H9 (cell line): ENCODE data around the gene HOMER3. TPM values are rescaled to one million over a fixed set of nuclear protein-coding genes. Genes with fewer than 3 reads are reported as not detected.

ENCODE experiments used
- DNase-seq: peaks from one replicate; pipeline ENCODE4 v3.0.0-alpha.2; 2017
- H2AFZ ChIP-seq: one replicate; pipeline ENCODE4 v1.6.1; 2013; ENCODE audit warnings: mild to moderate bottlenecking, low read length, control low read depth, moderate library complexity
- H2AK5ac ChIP-seq: 2 replicates; pipeline ENCODE4 v1.6.1; 2013; ENCODE audit warnings: low read length, control low read depth, mixed read lengths; ENCODE audit not compliant: insufficient read length
- H2BK120ac ChIP-seq: one replicate; pipeline ENCODE4 v1.6.1; 2013; ENCODE audit warnings: low read depth, mild to moderate bottlenecking, low read length, control low read depth, inconsistent platforms; ENCODE audit not compliant: poor library complexity, severe bottlenecking
- H2BK12ac ChIP-seq: 2 replicates; pipeline ENCODE4 v1.6.1; 2013; ENCODE audit warnings: low read length, control low read depth, mixed read lengths, low read depth; ENCODE audit not compliant: insufficient read length
- H2BK15ac ChIP-seq: 2 replicates; pipeline ENCODE4 v1.6.1; 2013; ENCODE audit warnings: low read depth, low read length, control low read depth
- H2BK20ac ChIP-seq: one replicate; pipeline ENCODE4 v1.6.1; 2013; ENCODE audit warnings: low read depth, mild to moderate bottlenecking, low read length, control low read depth, inconsistent platforms; ENCODE audit not compliant: poor library complexity, severe bottlenecking
- H2BK5ac ChIP-seq: 2 replicates; pipeline ENCODE4 v1.6.1; 2013; ENCODE audit warnings: low read length, control low read depth, mixed read lengths; ENCODE audit not compliant: insufficient read length
- H3K14ac ChIP-seq: 2 replicates; pipeline ENCODE4 v1.6.1; 2013; ENCODE audit warnings: low read length, control low read depth; ENCODE audit not compliant: insufficient read depth
- H3K18ac ChIP-seq: 2 replicates; pipeline ENCODE4 v1.6.1; 2013; ENCODE audit warnings: low read depth, mild to moderate bottlenecking, mixed read lengths, low read length, control low read depth; ENCODE audit not compliant: insufficient read length
- H3K23ac ChIP-seq: 2 replicates; pipeline ENCODE4 v1.6.1; 2013; ENCODE audit warnings: low read length, control low read depth, mixed read lengths, low read depth; ENCODE audit not compliant: insufficient read length
- H3K23me2 ChIP-seq: 2 replicates; pipeline ENCODE4 v1.6.1; 2013; ENCODE audit warnings: low read depth, mild to moderate bottlenecking, mixed read lengths, low read length, control low read depth; ENCODE audit not compliant: insufficient read length, poor library complexity, severe bottlenecking
- H3K27ac ChIP-seq: 2 replicates; pipeline ENCODE4 v1.5.1; 2013; ENCODE audit warnings: low read length, control low read depth, mixed read lengths, low read depth; ENCODE audit not compliant: insufficient read length
- H3K27me3 ChIP-seq: 2 replicates; pipeline ENCODE4 v1.6.1; 2013; ENCODE audit warnings: low read length, control low read depth, inconsistent platforms; ENCODE audit not compliant: insufficient read depth
- H3K4ac ChIP-seq: 2 replicates; pipeline ENCODE4 v1.6.1; 2013; ENCODE audit warnings: low read depth, mild to moderate bottlenecking, control low read depth, inconsistent platforms, low read length, moderate library complexity
- H3K4me1 ChIP-seq: 2 replicates; pipeline ENCODE4 v1.6.1; 2013; ENCODE audit warnings: low read length, control low read depth, inconsistent platforms; ENCODE audit not compliant: insufficient read depth
- H3K4me2 ChIP-seq: 2 replicates; pipeline ENCODE4 v1.6.1; 2013; ENCODE audit warnings: low read length, control low read depth, mixed read lengths; ENCODE audit not compliant: insufficient read length, insufficient read depth
- H3K56ac ChIP-seq: 2 replicates; pipeline ENCODE4 v1.6.1; 2013; ENCODE audit warnings: low read depth, mild to moderate bottlenecking, mixed read lengths, low read length, control low read depth; ENCODE audit not compliant: insufficient read length
- H3K79me1 ChIP-seq: 2 replicates; pipeline ENCODE4 v1.6.1; 2013; ENCODE audit warnings: low read depth, mild to moderate bottlenecking, moderate library complexity, low read length, control low read depth, inconsistent platforms; ENCODE audit not compliant: insufficient read depth, poor library complexity, severe bottlenecking
- H3K79me2 ChIP-seq: 2 replicates; pipeline ENCODE4 v1.6.1; 2013; ENCODE audit warnings: low read length, control low read depth, inconsistent platforms; ENCODE audit not compliant: insufficient read depth
- H3K9ac ChIP-seq: 2 replicates; pipeline ENCODE4 v1.6.1; 2013; ENCODE audit warnings: low read length, control low read depth, mixed read lengths; ENCODE audit not compliant: insufficient read length; ENCODE audit errors: extremely low read depth
- H3K9me3 ChIP-seq: one replicate; pipeline ENCODE4 v1.6.1; 2013; ENCODE audit warnings: low read depth, low read length, inconsistent platforms; ENCODE audit not compliant: control insufficient read depth
- H3T11ph ChIP-seq: one replicate; pipeline ENCODE4 v1.6.1; 2013; ENCODE audit warnings: mild to moderate bottlenecking, low read length, control low read depth, inconsistent platforms
- H4K20me1 ChIP-seq: one replicate; pipeline ENCODE4 v1.6.1; 2013; ENCODE audit not compliant: control insufficient read depth, insufficient read length, insufficient read depth
- H4K5ac ChIP-seq: 2 replicates; pipeline ENCODE4 v1.6.1; 2013; ENCODE audit warnings: low read depth, mild to moderate bottlenecking, mixed read lengths, low read length, control low read depth; ENCODE audit not compliant: insufficient read length
- H4K8ac ChIP-seq: replicated peaks from 2 replicates; pipeline ENCODE4 v1.6.1; 2013; ENCODE audit warnings: low read length, control low read depth, mixed read lengths, low read depth; ENCODE audit not compliant: insufficient read length
- H4K91ac ChIP-seq: 2 replicates; pipeline ENCODE4 v1.6.1; 2013; ENCODE audit warnings: low read depth, mild to moderate bottlenecking, moderate library complexity, mixed read lengths, low read length, control low read depth; ENCODE audit not compliant: insufficient read length
- H3K27ac Mint-ChIP-seq, 3 experiments: 2 replicates in 2 of 3; 3 replicates in 1 of 3; pipeline ENCODE4 v1.8.0; 2020 to 2021; ENCODE audit warnings: mixed read lengths in 3 of 3, mild to moderate bottlenecking in 1 of 3, moderate library complexity in 1 of 3
- H3K27me3 Mint-ChIP-seq: 2 replicates; pipeline ENCODE4 v1.8.0; 2021; ENCODE audit warnings: low read depth, mild to moderate bottlenecking, moderate library complexity, mixed read lengths
- H3K36me3 Mint-ChIP-seq, 3 experiments: 2 replicates in 2 of 3; 3 replicates in 1 of 3; pipeline ENCODE4 v1.8.0; 2020 to 2021; ENCODE audit warnings: low read depth in 3 of 3, mixed read lengths in 3 of 3; ENCODE audit not compliant: insufficient read depth in 1 of 3
- H3K4me1 Mint-ChIP-seq, 2 experiments: 2 replicates each; pipeline ENCODE4 v1.8.0; 2020; ENCODE audit warnings: mixed read lengths in 2 of 2
- H3K4me3 Mint-ChIP-seq, 2 experiments: 2 replicates in 1 of 2; 3 replicates in 1 of 2; pipeline ENCODE4 v1.8.0; 2020 to 2021; ENCODE audit warnings: mild to moderate bottlenecking in 2 of 2, mixed read lengths in 2 of 2, moderate library complexity in 1 of 2
- H3K9me3 Mint-ChIP-seq, 2 experiments: 2 replicates in 1 of 2; 3 replicates in 1 of 2; pipeline ENCODE4 v1.8.0; 2020; ENCODE audit warnings: mild to moderate bottlenecking in 2 of 2, mixed read lengths in 2 of 2, moderate library complexity in 1 of 2
- CTCF ChIP-seq: fragments of 200-600 bp; sonication (generic); conservative IDR thresholded peaks from 3 replicates; pipeline ENCODE4 v1.8.0; 2021; ENCODE audit warnings: antibody characterized with exemption, mild to moderate bottlenecking
- WGBS: extraction: QIAGEN DNeasy Blood & Tissue Kit; methylation state at CpG from one replicate; pipeline ENCODE4 v1.1.7; 2013; ENCODE audit warnings: missing lambda C conversion rate, low lambda C conversion rate, mixed read lengths; ENCODE audit not compliant: insufficient read length; ENCODE audit errors: extremely low coverage; 5-methylcytosine and 5-hydroxymethylcytosine counted together
- total RNA-seq: library from RNA; stranded (reverse); gene quantifications from 2 replicates; pipeline ENCODE4 v1.2.1, GENCODE V29; 2021

Gene HOMER3
- total RNA-seq, 1 experiment from 2014 or later: 20.2 TPM

DNA sequence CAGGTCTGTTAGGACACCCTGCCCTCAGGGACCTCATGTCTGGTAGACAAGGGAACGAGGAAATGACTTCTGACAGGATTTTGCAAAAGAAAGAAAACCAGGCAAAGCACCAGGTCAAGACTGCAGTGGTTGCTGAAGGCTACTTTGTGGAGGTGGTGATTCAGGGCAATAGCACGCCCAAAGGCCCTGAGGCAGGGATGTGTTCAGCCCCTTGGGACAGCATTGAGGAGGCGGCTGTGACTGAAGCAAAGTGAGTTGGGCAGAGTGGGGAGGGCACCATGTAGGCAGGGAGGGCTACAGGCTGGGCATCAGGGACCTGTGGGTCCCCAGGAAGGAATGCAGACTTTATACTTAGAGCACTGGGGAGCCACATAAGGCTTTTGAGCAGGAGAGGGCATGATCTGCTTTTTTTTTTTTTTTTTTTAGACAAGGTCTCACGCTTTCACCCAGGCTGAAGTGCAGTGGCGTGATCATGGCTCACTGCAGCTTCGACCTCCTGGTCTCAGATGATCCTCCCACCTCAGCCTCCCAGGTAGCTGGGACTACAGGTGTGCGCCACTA, 10.8 kb upstream of the HOMER3 start:
- H3T11ph ChIP-seq: no peak overlapping the region
- H4K91ac ChIP-seq: no peak overlapping the region
- H3K56ac ChIP-seq: no peak overlapping the region
- no peak overlapping the region for H2AFZ ChIP-seq
- H3K36me3 Mint-ChIP-seq: no peaks in the 10 kb centered on the region
- no peak overlapping the region for H2BK12ac ChIP-seq
- no peak overlapping the region for H2BK5ac ChIP-seq
- no CpG with 5 or more reads among the region's 7 CpGs for WGBS
- no peak overlapping the region for H3K14ac ChIP-seq
- no peaks in the 10 kb centered on the region for H3K79me1 ChIP-seq
- no peak overlapping the region for H4K8ac ChIP-seq
- no peak overlapping the region for H3K18ac ChIP-seq
- DNase-seq: no peak
- no peak overlapping the region for H3K4ac ChIP-seq
- H4K20me1 ChIP-seq: no peaks in the 10 kb centered on the region
- no peaks in the 10 kb centered on the region for H3K4me1 Mint-ChIP-seq
- H4K5ac ChIP-seq: no peak overlapping the region
- no peaks in the 10 kb centered on the region for H3K79me2 ChIP-seq
- no peak overlapping the region for H3K27ac ChIP-seq
- no peak overlapping the region for H2AK5ac ChIP-seq
- no peaks in the 10 kb centered on the region for H3K4me1 ChIP-seq
- peaks cover 24% of the 10 kb centered on the region for H3K27me3 Mint-ChIP-seq
- no peak overlapping the region for H3K9ac ChIP-seq
- H3K27me3 ChIP-seq: no peaks in the 10 kb centered on the region
- H2BK120ac ChIP-seq: no peak overlapping the region
- H3K23me2 ChIP-seq: no peaks in the 10 kb centered on the region
- no peak overlapping the region for H3K27ac Mint-ChIP-seq
- H3K9me3 Mint-ChIP-seq: peaks cover 2 to 3% of the 10 kb centered on the region in 2 experiments; a peak in 2 of 5 replicates
- no peak overlapping the region for H3K4me3 Mint-ChIP-seq
- no peak overlapping the region for H3K23ac ChIP-seq
- no peak overlapping the region for H3K4me2 ChIP-seq
- no peaks in the 10 kb centered on the region for H3K9me3 ChIP-seq
- no peak overlapping the region for H2BK15ac ChIP-seq
- H2BK20ac ChIP-seq: no peak overlapping the region
- TF ChIP-seq CTCF: no peak
